ENCODE measurements around the gene MRPS31.

GRCh38 chr13:40777809-40778175 lies 6.8 kb upstream of the MRPS31 start:
- TF ChIP-seq, protein P1, sequence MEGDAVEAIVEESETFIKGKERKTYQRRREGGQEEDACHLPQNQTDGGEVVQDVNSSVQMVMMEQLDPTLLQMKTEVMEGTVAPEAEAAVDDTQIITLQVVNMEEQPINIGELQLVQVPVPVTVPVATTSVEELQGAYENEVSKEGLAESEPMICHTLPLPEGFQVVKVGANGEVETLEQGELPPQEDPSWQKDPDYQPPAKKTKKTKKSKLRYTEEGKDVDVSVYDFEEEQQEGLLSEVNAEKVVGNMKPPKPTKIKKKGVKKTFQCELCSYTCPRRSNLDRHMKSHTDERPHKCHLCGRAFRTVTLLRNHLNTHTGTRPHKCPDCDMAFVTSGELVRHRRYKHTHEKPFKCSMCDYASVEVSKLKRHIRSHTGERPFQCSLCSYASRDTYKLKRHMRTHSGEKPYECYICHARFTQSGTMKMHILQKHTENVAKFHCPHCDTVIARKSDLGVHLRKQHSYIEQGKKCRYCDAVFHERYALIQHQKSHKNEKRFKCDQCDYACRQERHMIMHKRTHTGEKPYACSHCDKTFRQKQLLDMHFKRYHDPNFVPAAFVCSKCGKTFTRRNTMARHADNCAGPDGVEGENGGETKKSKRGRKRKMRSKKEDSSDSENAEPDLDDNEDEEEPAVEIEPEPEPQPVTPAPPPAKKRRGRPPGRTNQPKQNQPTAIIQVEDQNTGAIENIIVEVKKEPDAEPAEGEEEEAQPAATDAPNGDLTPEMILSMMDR (IDR thresholded peaks at IDR 0.05), result no peak
- TF ChIP-seq POLR2AphosphoS5 (IDR thresholded peaks at IDR 0.05), result no peak

Measured in gastroesophageal sphincter (tissue), 3 donors.